Measurements from ENCODE around the gene IRX2.

DNA sequence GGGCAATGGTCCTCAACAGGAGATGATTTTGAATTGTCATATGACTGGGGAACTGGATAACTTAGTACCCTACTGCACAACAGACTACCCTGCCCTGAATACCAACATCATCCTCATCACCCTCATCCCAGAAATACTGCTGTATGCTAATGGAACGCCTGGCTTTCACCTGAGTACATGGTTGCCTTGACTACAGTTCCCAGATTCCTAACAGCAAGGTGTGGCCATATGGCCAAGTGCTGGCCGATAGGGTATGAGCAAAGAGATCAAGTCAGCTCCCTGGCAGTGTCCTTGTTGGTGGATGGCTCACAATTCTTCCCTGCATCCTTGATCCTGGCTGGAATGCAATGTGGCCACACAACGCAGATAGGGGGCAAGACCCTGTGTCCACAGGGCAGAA, 31.2 kb upstream of the IRX2 start:
- TF ChIP-seq, protein P1, sequence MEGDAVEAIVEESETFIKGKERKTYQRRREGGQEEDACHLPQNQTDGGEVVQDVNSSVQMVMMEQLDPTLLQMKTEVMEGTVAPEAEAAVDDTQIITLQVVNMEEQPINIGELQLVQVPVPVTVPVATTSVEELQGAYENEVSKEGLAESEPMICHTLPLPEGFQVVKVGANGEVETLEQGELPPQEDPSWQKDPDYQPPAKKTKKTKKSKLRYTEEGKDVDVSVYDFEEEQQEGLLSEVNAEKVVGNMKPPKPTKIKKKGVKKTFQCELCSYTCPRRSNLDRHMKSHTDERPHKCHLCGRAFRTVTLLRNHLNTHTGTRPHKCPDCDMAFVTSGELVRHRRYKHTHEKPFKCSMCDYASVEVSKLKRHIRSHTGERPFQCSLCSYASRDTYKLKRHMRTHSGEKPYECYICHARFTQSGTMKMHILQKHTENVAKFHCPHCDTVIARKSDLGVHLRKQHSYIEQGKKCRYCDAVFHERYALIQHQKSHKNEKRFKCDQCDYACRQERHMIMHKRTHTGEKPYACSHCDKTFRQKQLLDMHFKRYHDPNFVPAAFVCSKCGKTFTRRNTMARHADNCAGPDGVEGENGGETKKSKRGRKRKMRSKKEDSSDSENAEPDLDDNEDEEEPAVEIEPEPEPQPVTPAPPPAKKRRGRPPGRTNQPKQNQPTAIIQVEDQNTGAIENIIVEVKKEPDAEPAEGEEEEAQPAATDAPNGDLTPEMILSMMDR (IDR thresholded peaks at IDR 0.05): no peak
- no peak for TF ChIP-seq EZH2 (IDR thresholded peaks at IDR 0.05; ENCODE audit: borderline replicate concordance, insufficient read depth, low read depth, low read length, poor library complexity, severe bottlenecking)
